Ovary (tissue), 3 donors: ENCODE measurements around the gene UBXN2A.

ENCODE experiments used
- EP300 ChIP-seq: sonication (generic); formaldehyde crosslinking; IDR thresholded peaks from one replicate; pipeline ENCODE4 v1.6.1; 2017; ENCODE audit warnings: antibody characterized with exemption
- POLR2A ChIP-seq: fragments of 450-650 bp; IDR thresholded peaks from one replicate; pipeline ENCODE4 v1.6.1; 2017; ENCODE audit warnings: antibody characterized with exemption, mild to moderate bottlenecking, moderate library complexity
- TF ChIP-seq, protein P1 (sequence below), 3 donors: fragments of 450-650 bp in 2 of 3; fragments of 200-600 bp in 1 of 3; IDR thresholded peaks; one replicate each; pipeline versions ENCODE4 v1.5.1 to v1.8.0; 2016 to 2022; ENCODE audit warnings: antibody characterized with exemption in 3 of 3, mild to moderate bottlenecking in 1 of 3
- donor health status: DM: no; HTN: no; CAD: no.

DNA sequence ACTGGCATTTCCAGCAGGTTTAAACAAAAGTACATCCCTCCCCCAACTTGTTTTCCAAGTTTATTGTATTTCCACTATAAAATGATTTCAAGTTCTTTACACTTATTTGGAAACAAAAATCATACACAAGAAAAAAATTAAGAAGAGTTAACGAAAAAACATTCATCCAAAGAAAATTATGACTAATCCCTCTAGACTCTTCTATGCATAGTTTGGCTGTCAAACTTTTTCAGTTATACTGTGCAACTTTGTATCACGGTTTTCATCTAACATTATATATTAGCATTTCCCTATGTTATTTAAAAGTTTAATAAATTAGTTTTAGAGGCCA, 106.3 kb downstream of the UBXN2A start:
- TF ChIP-seq POLR2A (no peak), EP300 (no peak)
- TF ChIP-seq, protein P1, sequence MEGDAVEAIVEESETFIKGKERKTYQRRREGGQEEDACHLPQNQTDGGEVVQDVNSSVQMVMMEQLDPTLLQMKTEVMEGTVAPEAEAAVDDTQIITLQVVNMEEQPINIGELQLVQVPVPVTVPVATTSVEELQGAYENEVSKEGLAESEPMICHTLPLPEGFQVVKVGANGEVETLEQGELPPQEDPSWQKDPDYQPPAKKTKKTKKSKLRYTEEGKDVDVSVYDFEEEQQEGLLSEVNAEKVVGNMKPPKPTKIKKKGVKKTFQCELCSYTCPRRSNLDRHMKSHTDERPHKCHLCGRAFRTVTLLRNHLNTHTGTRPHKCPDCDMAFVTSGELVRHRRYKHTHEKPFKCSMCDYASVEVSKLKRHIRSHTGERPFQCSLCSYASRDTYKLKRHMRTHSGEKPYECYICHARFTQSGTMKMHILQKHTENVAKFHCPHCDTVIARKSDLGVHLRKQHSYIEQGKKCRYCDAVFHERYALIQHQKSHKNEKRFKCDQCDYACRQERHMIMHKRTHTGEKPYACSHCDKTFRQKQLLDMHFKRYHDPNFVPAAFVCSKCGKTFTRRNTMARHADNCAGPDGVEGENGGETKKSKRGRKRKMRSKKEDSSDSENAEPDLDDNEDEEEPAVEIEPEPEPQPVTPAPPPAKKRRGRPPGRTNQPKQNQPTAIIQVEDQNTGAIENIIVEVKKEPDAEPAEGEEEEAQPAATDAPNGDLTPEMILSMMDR (IDR thresholded peaks at IDR 0.05), result no peak
